NCI-H774 (cell line): Measurements from ENCODE around the gene GH1.

Experiments used
- DNase-seq: peaks from one replicate; lab custom pipeline; 2025; lab: John Stamatoyannopoulos, UW

Gene GH1

GRCh38 chr17:63944736-63945499 lies 26.3 kb upstream of the GH1 start:
- DNase-seq, result no peak

GRCh38 chr17:63943745-63944144 lies 25.1 kb upstream of the GH1 start:
- no peak for DNase-seq

GRCh38 chr17:63942309-63942985 lies 23.8 kb upstream of the GH1 start:
- DNase-seq, result no peak

- no peak for DNase-seq
Observed at GRCh38 chr17:63941751-63942150, 23.1 kb upstream of the GH1 start.

- no peak for DNase-seq
Observed at GRCh38 chr17:63941162-63941561, 22.5 kb upstream of the GH1 start.

GRCh38 chr17:63940584-63940983 lies 21.9 kb upstream of the GH1 start:
- no peak for DNase-seq

GRCh38 chr17:63939884-63940283 lies 21.2 kb upstream of the GH1 start:
- DNase-seq, result no peak

- DNase-seq, result no peak
Observed at GRCh38 chr17:63939401-63939800, 20.8 kb upstream of the GH1 start.

- DNase-seq, result no peak
Observed at GRCh38 chr17:63937920-63938319, 19.3 kb upstream of the GH1 start.

- no peak for DNase-seq
Observed at GRCh38 chr17:63937319-63937718, 18.7 kb upstream of the GH1 start.

- no peak for DNase-seq
Observed at GRCh38 chr17:63934183-63935112, 15.8 kb upstream of the GH1 start.

- DNase-seq, result no peak
Observed at GRCh38 chr17:63933598-63933997, 15.0 kb upstream of the GH1 start.

GRCh38 chr17:63932721-63933120 lies 14.1 kb upstream of the GH1 start:
- no peak for DNase-seq

- DNase-seq, result no peak
Observed at GRCh38 chr17:63931981-63932561, 13.4 kb upstream of the GH1 start, which contains the start of gene CD79B. Gene CD79B, minus strand, starts transcription at chr17:63932331. Its CDS starts 70 bp downstream, at chr17:63932261.

- DNase-seq, result no peak
Observed at GRCh38 chr17:63930951-63931575, 12.4 kb upstream of the GH1 start.

- DNase-seq, result no peak
Observed at GRCh38 chr17:63929860-63930766, 11.5 kb upstream of the GH1 start.

GRCh38 chr17:63928966-63929695 lies 10.5 kb upstream of the GH1 start:
- no peak for DNase-seq

GRCh38 chr17:63928172-63928666 lies 9.6 kb upstream of the GH1 start:
- no peak for DNase-seq

- no peak for DNase-seq
Observed at GRCh38 chr17:63927464-63928171, 9.0 kb upstream of the GH1 start.
